ENCODE results near the gene ZNF74. TPM values are rescaled to one million over a fixed set of nuclear protein-coding genes. Genes with fewer than 3 reads are reported as not detected.
A peak's percentile ranks its signal among the peaks of the same experiment; 100 is the strongest.
"Not testable (repeated sequence)": the region's sequence is repeated elsewhere in the genome, so short reads cannot be mapped to it uniquely, and the experiment has no call there.

ZNF74 gene
- total RNA-seq (2014; rRNA removed; shearing (Covaris generic)), result 8.5 and 10.8 TPM in 2 replicates

DNA sequence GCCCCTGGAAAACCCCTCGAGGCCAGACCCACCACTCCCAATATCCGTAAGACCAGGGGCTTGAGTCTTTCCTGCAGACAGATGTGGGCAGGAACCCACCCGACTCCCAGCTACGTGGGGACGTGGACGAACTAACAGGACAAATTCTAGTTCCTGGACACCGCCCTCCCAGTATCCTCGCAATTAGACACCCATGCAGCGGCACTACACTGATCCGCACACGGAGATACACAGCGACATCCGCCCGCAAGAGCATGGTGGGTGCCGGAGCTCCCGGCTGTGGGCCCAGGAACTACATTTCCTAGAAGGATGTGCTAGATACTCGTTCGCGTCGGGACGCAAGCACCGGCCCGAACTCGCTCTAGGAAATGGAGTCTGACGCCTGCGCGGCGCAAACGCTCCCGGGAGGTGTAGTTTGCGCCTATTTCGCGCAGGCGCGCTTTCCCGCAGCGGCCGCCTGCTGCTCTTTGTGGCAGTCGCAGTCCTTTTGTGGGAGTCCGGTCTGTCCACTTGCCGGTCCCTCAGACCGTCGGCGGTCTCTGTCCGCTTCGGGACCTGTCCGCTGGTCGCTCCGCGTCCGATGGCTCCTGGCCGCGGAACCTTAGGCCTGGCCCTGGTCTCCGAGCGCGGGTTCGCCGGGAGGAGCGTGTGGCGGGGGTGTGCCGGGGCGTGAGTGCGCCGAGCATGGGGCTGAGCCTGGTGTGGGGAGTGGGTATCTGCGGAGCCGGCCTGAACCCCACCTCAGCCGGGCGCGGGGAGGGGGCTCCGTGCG, at the start of gene ZNF74:
TSS of gene ZNF74 (plus strand) at position 447 of the 772 bp plus-strand sequence. CDS start 478 bp downstream, outside the sequence.
- peak; percentile 68 for DNase-seq (ENCODE audit: low spot score)

DNA sequence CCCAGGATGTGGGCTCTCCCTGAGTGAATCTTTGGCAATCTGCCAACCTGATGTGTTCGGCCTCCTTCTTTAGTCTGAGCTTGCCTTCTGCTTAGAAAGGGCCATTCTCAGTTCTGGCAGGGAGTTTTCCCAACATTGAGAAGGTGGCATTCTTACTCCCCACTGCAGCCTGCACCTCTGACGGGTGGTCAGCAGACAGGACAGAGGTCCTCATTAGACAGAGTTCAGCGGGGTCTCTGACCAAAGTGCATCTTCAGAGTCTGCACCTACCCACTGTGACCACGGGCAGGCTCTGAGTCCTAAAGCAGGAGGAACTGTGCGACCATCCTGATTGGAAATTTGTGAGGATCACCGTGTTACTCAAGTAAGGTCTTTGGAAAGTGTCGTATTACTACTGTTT, 47.4 kb upstream of the ZNF74 start:
- DNase-seq (ENCODE audit: low spot score), result not testable (repeated sequence)

- DNase-seq (ENCODE audit: low spot score), result not testable (repeated sequence)
These were observed 41.4 kb upstream of the ZNF74 start for GRCh38 chr22:20352536-20352935.

DNA sequence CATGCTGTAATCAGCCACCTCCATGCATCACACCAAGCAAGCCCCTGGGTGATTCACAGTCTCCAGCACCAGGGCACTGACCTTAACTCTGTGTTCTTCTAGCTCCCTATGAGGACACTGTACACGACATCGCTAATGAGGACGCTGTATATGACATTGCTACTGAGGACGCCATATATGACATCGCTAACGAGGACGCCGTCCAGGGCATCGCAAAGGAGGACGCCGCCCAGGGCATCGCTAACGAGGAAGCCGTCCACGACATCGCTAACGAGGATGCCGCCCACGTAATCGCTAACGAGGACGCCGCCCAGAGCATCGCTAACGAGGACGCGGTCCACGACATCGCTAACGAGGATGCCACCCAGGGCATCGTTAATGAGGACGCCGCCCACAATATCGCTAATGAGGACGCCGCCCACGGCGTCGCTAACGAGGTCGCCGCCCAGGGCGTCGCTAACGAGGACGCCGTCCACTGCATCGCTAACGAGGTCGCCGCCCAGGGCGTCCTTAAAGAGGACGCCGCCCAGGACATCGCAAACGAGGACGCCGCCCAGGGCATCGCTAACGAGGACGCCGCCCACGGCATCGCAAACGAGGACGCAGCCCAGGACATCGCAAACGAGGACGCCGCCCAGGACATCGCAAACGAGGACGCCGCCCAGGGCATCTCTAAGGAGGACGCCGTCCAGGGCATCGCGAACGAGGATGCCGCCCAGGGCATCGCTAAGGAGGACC, 39.5 kb upstream of the ZNF74 start:
- DNase-seq (ENCODE audit: low spot score), result no peak

- DNase-seq (ENCODE audit: low spot score), result not testable (repeated sequence)
These were observed 37.9 kb upstream of the ZNF74 start for GRCh38 chr22:20355939-20356636.

GRCh38 chr22:20356906-20357305, 37.0 kb upstream of the ZNF74 start:
- DNase-seq (ENCODE audit: low spot score), result not testable (repeated sequence)

GRCh38 chr22:20357967-20358366, 36.0 kb upstream of the ZNF74 start:
- not testable (repeated sequence) for DNase-seq (ENCODE audit: low spot score)

- DNase-seq (ENCODE audit: low spot score), result not testable (repeated sequence)
These were observed 35.3 kb upstream of the ZNF74 start for GRCh38 chr22:20358503-20359239.

- not testable (repeated sequence) for DNase-seq (ENCODE audit: low spot score)
These were observed 33.7 kb upstream of the ZNF74 start for GRCh38 chr22:20360261-20360660.

GRCh38 chr22:20360866-20361751, 32.8 kb upstream of the ZNF74 start:
- not testable (repeated sequence) for DNase-seq (ENCODE audit: low spot score)

DNA sequence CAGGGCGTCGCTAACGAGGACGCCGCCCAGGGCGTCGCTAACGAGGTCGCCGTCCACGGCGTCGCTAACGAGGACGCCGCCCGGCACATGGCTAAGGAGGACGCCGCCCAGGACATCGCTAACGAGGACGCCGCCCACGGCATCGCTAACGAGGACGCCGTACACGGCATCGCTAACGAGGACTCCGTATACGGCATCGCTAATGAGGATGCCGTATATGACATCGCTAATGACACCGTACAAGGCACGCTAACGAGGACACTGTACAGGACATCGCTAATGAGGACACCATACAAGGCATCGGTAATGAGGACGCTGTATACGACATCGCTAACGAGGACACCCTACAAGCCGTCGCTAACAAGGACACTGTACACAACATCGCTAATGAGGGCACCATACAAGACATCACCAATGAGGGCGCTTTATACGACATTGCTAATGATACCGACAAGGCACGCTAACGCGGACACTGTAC, 32.2 kb upstream of the ZNF74 start:
- not testable (repeated sequence) for DNase-seq (ENCODE audit: low spot score)

DNA sequence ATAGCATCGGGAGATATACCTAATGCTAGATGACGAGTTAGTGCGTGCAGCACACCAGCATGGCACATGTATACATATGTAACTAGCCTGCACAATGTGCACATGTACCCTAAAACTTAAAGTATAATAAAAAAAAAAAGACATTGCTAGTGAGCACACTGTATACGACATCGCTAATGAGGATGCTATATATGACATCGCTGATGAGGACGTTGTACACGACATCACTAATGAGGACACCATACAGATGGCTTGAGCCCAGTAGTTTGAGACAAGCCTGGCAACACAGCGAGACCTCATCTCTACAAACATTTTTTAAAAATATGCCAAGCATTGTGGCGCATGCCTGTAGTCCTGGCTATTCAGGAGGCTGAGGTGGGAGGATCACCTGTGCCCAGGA, 31.5 kb upstream of the ZNF74 start:
- not testable (repeated sequence) for DNase-seq (ENCODE audit: low spot score)

GRCh38 chr22:20364335-20365260, 29.4 kb upstream of the ZNF74 start:
- not testable (repeated sequence) for DNase-seq (ENCODE audit: low spot score)

GRCh38 chr22:20366841-20367240, 27.1 kb upstream of the ZNF74 start:
- DNase-seq (ENCODE audit: low spot score), result not testable (repeated sequence)

DNA sequence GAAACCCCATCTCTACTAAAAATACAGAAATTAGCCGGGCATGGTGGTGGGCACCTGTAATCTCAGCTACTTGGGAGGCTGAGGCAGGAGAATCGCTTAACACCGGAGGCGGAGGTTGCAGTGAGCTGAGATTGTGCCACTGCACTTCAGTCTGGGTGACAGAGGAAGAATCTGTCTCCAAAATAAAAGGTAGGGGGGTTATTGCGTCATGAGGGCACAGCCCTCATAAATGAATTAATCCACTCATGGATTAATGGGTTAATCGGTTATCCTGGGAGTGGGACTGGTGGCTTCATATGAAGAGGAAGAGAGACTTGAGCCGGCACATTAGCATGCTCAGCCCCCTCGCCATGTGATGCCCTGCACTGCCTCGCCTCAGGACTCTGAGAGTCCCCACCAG, 25.1 kb upstream of the ZNF74 start:
- DNase-seq (ENCODE audit: low spot score), result not testable (repeated sequence)

DNA sequence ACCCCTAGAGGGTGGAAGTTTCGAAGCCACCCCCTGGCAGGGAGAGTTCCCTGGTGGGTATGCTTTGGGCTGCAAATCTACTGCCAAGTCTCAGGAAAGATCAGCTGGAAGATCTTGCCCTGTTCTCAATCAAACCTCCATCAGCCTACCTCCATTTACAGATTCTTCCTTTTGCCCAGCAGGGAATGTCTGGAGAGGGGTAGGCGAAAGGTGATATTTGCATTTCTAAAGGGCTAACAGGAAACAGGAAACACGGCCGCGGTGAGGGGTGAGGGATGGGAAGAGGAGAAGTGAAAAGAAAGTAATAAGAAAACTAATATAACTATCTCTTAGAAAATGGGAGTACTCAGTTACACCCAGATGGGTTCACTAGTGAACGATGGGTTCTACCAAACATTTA, 22.3 kb upstream of the ZNF74 start:
- not testable (repeated sequence) for DNase-seq (ENCODE audit: low spot score)

DNA sequence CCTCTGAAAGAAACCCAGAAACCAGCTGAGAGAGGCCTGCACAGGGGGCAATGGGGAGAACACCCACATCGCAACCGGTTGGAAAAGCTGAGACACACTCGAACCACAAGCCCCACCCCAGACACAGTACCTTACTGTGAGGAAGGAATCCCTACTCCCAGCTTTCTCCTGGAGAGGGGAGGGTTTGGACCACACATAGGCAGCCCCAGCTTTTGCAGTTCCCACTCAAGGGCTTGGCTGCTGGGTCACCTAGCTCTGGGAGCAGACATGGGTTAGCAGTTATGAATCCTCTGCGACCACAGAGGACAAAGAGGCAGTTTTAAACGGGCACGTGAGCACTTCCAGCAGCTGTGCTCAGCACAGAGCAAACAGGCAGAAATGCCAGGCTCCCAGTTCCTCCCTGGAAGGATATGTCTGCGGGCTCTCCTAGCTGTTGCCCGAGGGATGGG, 21.5 kb upstream of the ZNF74 start:
- not testable (repeated sequence) for DNase-seq (ENCODE audit: low spot score)

DNA sequence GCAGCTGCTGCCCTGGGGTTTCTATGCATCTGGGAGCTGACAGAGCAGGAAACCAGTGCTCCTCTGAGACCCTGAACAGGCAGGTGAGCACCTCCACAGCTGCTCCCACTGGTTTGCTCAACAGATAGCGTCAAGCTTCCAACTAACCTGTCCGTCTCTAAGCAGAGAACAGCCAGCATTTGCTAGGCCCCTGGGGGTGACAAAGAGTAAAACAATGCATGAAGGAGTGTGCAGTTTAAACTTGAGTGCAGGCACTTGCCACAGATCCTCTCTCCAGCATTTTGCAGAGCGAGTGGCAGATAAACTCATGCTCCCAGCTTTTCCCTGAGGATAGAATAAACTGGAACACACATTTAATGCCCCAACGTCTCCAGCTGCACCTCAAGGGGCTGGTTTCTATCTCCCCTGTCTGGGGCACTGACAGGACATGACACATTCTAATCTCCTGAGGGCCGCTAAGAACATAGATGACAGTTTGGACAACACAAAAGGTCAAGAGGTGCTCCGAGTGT, 20.7 kb upstream of the ZNF74 start:
- not testable (repeated sequence) for DNase-seq (ENCODE audit: low spot score)

DNA sequence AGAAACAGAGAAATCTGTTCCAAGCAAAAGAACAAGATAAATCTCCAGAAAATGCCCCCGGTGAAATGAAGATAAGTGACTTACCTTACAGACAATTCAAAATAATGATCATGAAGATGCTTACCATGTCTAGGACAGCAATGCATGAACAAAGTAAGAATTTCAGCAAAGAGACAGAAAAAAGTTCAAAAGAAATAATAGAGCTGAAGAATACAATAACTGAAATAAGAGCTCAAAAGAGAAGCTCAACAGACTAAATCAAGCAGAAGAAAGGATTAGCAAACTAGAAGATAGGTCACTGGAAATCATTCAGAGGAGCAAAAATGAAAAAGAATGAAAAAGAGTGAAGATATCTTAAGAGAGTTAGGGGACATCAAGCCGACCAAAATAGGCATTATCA, 19.8 kb upstream of the ZNF74 start:
- DNase-seq (ENCODE audit: low spot score), result not testable (repeated sequence)
